WTC11 (cell line): ENCODE data around the gene FETUB. TPM values are rescaled to one million over a fixed set of nuclear protein-coding genes. Genes with fewer than 3 reads are reported as not detected.
"Not testable (repeated sequence)": the region's sequence is repeated elsewhere in the genome, so short reads cannot be mapped to it uniquely, and the experiment has no call there.

Source experiments
- ATAC-seq: fragments of 200-7000 bp; cut with Tn5 transposase; 2 replicates; pipeline ENCODE4 v1.10.0; 2021; ENCODE audit warnings: mild to moderate bottlenecking, moderate library complexity
- CTCF ChIA-PET: fragments of 300-600 bp; sonication (Branson Sonifier 250); formaldehyde crosslinking; loops from one replicate; lab custom pipeline; 2021; ENCODE audit warnings: antibody characterized with exemption; lab: Charles Lee
- POLR2A ChIA-PET: fragments of 350-600 bp; sonication (Branson Sonifier 250); formaldehyde crosslinking; loops from one replicate; lab custom pipeline; 2021; ENCODE audit warnings: antibody characterized with exemption; lab: Charles Lee
- DNase-seq: peaks from one replicate; pipeline ENCODE4 v3.0.0; 2021; ENCODE audit warnings: low spot score
- H3K27ac Mint-ChIP-seq: 2 replicates; pipeline ENCODE4 v1.8.0; 2021; ENCODE audit warnings: mixed read lengths
- H3K27me3 Mint-ChIP-seq: 2 replicates; pipeline ENCODE4 v1.8.0; 2021; ENCODE audit warnings: low read depth, mild to moderate bottlenecking, moderate library complexity, mixed read lengths
- H3K36me3 Mint-ChIP-seq: 2 replicates; pipeline ENCODE4 v1.8.0; 2021; ENCODE audit warnings: mixed read lengths
- H3K4me1 Mint-ChIP-seq: 2 replicates; pipeline ENCODE4 v1.8.0; 2022; ENCODE audit warnings: mixed read lengths
- H3K4me3 Mint-ChIP-seq: 2 replicates; pipeline ENCODE4 v1.8.0; 2021; ENCODE audit warnings: mild to moderate bottlenecking, moderate library complexity, mixed read lengths
- H3K9me3 Mint-ChIP-seq: 2 replicates; pipeline ENCODE4 v1.8.0; 2021; ENCODE audit warnings: mixed read lengths
- CREB1 ChIP-seq: sonication (generic); formaldehyde crosslinking; IDR thresholded peaks from 2 replicates; pipeline ENCODE4 v1.8.0; 2023; ENCODE audit warnings: mild to moderate bottlenecking, missing genetic modification reagents
- ETV6 ChIP-seq: sonication (generic); formaldehyde crosslinking; IDR thresholded peaks from 2 replicates; pipeline ENCODE4 v1.8.1; 2022; ENCODE audit warnings: mild to moderate bottlenecking, missing genetic modification reagents
- JAZF1 ChIP-seq: fragments of 250-450 bp; sonication (Bioruptor Pico); IDR thresholded peaks from 2 replicates; pipeline ENCODE4 v1.9.0; 2021; ENCODE audit warnings: moderate library complexity, mild to moderate bottlenecking, inconsistent platforms
- JUN ChIP-seq: sonication (generic); formaldehyde crosslinking; IDR thresholded peaks from 2 replicates; pipeline ENCODE4 v1.8.0; 2023; ENCODE audit warnings: mild to moderate bottlenecking, missing genetic modification reagents
- NFE2L1 ChIP-seq: sonication (generic); formaldehyde crosslinking; IDR thresholded peaks from 2 replicates; pipeline ENCODE4 v1.8.1; 2023; ENCODE audit warnings: missing genetic modification reagents
- NR3C1 ChIP-seq: sonication (generic); formaldehyde crosslinking; conservative IDR thresholded peaks from 2 replicates; pipeline ENCODE4 v1.8.1; 2023; ENCODE audit warnings: low read depth, mild to moderate bottlenecking, missing genetic modification reagents
- RORB ChIP-seq: fragments of 250-450 bp; sonication (Bioruptor Pico); IDR thresholded peaks from 2 replicates; pipeline ENCODE4 v1.9.0; 2021; ENCODE audit warnings: mild to moderate bottlenecking
- SP1 ChIP-seq: sonication (generic); formaldehyde crosslinking; conservative IDR thresholded peaks from 2 replicates; pipeline ENCODE4 v1.8.1; 2022; ENCODE audit warnings: missing genetic modification reagents
- ZNF121 ChIP-seq: sonication (generic); formaldehyde crosslinking; IDR thresholded peaks from 2 replicates; pipeline ENCODE4 v1.8.0; 2023; ENCODE audit warnings: missing genetic modification reagents
- ZNF138 ChIP-seq: sonication (generic); formaldehyde crosslinking; conservative IDR thresholded peaks from 2 replicates; pipeline ENCODE4 v1.8.1; 2022; ENCODE audit warnings: mild to moderate bottlenecking, moderate library complexity, missing genetic modification reagents
- ZNF219 ChIP-seq: sonication (generic); formaldehyde crosslinking; IDR thresholded peaks from 2 replicates; pipeline ENCODE4 v1.8.0; 2023; ENCODE audit warnings: missing genetic modification reagents, mild to moderate bottlenecking, borderline replicate concordance
- ZNF263 ChIP-seq: sonication (generic); formaldehyde crosslinking; IDR thresholded peaks from 2 replicates; pipeline ENCODE4 v1.8.1; 2022; ENCODE audit warnings: low read depth, mild to moderate bottlenecking, moderate library complexity, missing genetic modification reagents
- ZNF317 ChIP-seq: sonication (generic); formaldehyde crosslinking; IDR thresholded peaks from 2 replicates; pipeline ENCODE4 v1.8.1; 2023; ENCODE audit warnings: low read depth, mild to moderate bottlenecking, moderate library complexity, missing genetic modification reagents, borderline replicate concordance
- ZNF423 ChIP-seq: fragments of 250-450 bp; sonication (Bioruptor Pico); IDR thresholded peaks from 2 replicates; pipeline ENCODE4 v2.1.2; 2022; ENCODE audit warnings: mild to moderate bottlenecking, moderate library complexity
- ZNF425 ChIP-seq: fragments of 250-450 bp; sonication (Bioruptor Pico); conservative IDR thresholded peaks from 2 replicates; pipeline ENCODE4 v1.9.0; 2021; ENCODE audit warnings: mild to moderate bottlenecking
- total RNA-seq: library from RNA; stranded (reverse); gene quantifications from 3 replicates; pipeline ENCODE4 v1.2.3, GENCODE V29; 2021
- TF ChIP-seq, protein P1 (sequence below): fragments of 250-450 bp; sonication (Bioruptor Pico); IDR thresholded peaks from 2 replicates; pipeline ENCODE4 v1.9.0; 2021; ENCODE audit warnings: mild to moderate bottlenecking, borderline replicate concordance
- TF ChIP-seq, protein P2 (sequence below): sonication (generic); formaldehyde crosslinking; IDR thresholded peaks from 2 replicates; pipeline ENCODE4 v1.8.1; 2022; ENCODE audit warnings: mild to moderate bottlenecking, moderate library complexity, missing genetic modification reagents
- TF ChIP-seq, protein P3 (sequence below): fragments of 250-450 bp; sonication (Bioruptor Pico); IDR thresholded peaks from 2 replicates; pipeline ENCODE4 v2.1.2; 2022; ENCODE audit warnings: mild to moderate bottlenecking, moderate library complexity
- TF ChIP-seq, protein P4 (sequence below): fragments of 250-450 bp; sonication (Bioruptor Pico); IDR thresholded peaks from 2 replicates; pipeline ENCODE4 v1.8.0; 2021; ENCODE audit warnings: mild to moderate bottlenecking
- TF ChIP-seq, protein P5 (sequence below): fragments of 200-600 bp; IDR thresholded peaks from 2 replicates; pipeline ENCODE4 v1.8.0; 2022; ENCODE audit warnings: antibody characterized with exemption

The FETUB gene
- total RNA-seq, 1 experiment from 2014 or later = not detected

DNA sequence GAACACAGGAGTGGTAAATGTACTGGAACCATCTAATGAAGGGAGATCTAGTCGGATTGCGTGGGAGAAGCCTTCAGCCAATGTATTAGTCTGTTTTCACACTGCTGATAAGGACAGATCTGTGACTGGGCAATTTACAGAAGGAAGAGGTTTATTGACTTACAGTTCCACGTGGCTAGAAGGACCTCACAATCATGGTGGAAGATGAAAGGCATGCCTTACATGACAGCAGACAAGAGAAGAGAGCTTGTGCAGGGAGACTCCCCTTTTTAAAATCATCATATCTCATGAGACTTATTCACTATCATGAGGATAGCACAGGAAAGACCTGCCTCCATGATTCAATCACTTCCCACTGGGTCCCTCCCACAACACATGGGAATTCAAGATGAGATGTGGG is 42.6 kb downstream of the FETUB start:
- POLR2A ChIA-PET = no interaction called here
- no peaks in the 10 kb centered on the region; the same call in 1 of the 2 replicates for H3K4me1 Mint-ChIP-seq
- H3K36me3 Mint-ChIP-seq = peaks cover 20% of the 10 kb centered on the region
- H3K9me3 Mint-ChIP-seq = peaks cover 37% of the 10 kb centered on the region
- CTCF ChIA-PET = no interaction called here
- TF ChIP-seq JUN (CRISPR knock-in tag) (no peak), CREB1 (CRISPR knock-in tag) (no peak), ETV6 (CRISPR knock-in tag) (no peak), ZNF219 (CRISPR knock-in tag) (no peak)
- TF ChIP-seq, all 79 proteins: peak for 0
- Mint-ChIP-seq H3K27ac (no peak overlapping the region), H3K4me3 (no peak overlapping the region), H3K27me3 (peaks cover 13% of the 10 kb centered on the region)
- ATAC-seq (no peak), DNase-seq (no peak)

- CTCF ChIA-PET = no interaction called here
- Mint-ChIP-seq H3K27me3 (peaks cover 13% of the 10 kb centered on the region), H3K4me1 (no peaks in the 10 kb centered on the region; the same call in 1 of the 2 replicates), H3K4me3 (no peak overlapping the region), H3K9me3 (peaks cover 43% of the 10 kb centered on the region), H3K36me3 (peaks cover 20% of the 10 kb centered on the region), H3K27ac (no peak overlapping the region)
- 0 out of 2 replicates have a peak, but pooled peaks have one; percentile 22 for ATAC-seq
- TF ChIP-seq NFE2L1 (no peak), ZNF317 (CRISPR knock-in tag) (no peak), ZNF263 (CRISPR knock-in tag) (no peak), ZNF425 (CRISPR knock-in tag) (no peak), NR3C1 (no peak), SP1 (CRISPR knock-in tag) (no peak), RORB (CRISPR knock-in tag) (no peak), ZNF423 (no peak), ZNF219 (CRISPR knock-in tag) (no peak), ZNF138 (CRISPR knock-in tag) (no peak), ZNF121 (CRISPR knock-in tag) (no peak), JAZF1 (CRISPR knock-in tag) (no peak)
- TF ChIP-seq, protein P1, sequence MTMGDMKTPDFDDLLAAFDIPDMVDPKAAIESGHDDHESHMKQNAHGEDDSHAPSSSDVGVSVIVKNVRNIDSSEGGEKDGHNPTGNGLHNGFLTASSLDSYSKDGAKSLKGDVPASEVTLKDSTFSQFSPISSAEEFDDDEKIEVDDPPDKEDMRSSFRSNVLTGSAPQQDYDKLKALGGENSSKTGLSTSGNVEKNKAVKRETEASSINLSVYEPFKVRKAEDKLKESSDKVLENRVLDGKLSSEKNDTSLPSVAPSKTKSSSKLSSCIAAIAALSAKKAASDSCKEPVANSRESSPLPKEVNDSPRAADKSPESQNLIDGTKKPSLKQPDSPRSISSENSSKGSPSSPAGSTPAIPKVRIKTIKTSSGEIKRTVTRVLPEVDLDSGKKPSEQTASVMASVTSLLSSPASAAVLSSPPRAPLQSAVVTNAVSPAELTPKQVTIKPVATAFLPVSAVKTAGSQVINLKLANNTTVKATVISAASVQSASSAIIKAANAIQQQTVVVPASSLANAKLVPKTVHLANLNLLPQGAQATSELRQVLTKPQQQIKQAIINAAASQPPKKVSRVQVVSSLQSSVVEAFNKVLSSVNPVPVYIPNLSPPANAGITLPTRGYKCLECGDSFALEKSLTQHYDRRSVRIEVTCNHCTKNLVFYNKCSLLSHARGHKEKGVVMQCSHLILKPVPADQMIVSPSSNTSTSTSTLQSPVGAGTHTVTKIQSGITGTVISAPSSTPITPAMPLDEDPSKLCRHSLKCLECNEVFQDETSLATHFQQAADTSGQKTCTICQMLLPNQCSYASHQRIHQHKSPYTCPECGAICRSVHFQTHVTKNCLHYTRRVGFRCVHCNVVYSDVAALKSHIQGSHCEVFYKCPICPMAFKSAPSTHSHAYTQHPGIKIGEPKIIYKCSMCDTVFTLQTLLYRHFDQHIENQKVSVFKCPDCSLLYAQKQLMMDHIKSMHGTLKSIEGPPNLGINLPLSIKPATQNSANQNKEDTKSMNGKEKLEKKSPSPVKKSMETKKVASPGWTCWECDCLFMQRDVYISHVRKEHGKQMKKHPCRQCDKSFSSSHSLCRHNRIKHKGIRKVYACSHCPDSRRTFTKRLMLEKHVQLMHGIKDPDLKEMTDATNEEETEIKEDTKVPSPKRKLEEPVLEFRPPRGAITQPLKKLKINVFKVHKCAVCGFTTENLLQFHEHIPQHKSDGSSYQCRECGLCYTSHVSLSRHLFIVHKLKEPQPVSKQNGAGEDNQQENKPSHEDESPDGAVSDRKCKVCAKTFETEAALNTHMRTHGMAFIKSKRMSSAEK (CRISPR knock-in tag) = no peak
- TF ChIP-seq, protein P2, sequence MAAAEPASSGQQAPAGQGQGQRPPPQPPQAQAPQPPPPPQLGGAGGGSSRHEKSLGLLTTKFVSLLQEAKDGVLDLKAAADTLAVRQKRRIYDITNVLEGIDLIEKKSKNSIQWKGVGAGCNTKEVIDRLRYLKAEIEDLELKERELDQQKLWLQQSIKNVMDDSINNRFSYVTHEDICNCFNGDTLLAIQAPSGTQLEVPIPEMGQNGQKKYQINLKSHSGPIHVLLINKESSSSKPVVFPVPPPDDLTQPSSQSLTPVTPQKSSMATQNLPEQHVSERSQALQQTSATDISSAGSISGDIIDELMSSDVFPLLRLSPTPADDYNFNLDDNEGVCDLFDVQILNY (CRISPR knock-in tag) = no peak
- TF ChIP-seq, protein P3, sequence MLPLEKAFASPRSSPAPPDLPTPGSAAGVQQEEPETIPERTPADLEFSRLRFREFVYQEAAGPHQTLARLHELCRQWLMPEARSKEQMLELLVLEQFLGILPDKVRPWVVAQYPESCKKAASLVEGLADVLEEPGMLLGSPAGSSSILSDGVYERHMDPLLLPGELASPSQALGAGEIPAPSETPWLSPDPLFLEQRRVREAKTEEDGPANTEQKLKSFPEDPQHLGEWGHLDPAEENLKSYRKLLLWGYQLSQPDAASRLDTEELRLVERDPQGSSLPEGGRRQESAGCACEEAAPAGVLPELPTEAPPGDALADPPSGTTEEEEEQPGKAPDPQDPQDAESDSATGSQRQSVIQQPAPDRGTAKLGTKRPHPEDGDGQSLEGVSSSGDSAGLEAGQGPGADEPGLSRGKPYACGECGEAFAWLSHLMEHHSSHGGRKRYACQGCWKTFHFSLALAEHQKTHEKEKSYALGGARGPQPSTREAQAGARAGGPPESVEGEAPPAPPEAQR = no peak
- TF ChIP-seq, protein P4, sequence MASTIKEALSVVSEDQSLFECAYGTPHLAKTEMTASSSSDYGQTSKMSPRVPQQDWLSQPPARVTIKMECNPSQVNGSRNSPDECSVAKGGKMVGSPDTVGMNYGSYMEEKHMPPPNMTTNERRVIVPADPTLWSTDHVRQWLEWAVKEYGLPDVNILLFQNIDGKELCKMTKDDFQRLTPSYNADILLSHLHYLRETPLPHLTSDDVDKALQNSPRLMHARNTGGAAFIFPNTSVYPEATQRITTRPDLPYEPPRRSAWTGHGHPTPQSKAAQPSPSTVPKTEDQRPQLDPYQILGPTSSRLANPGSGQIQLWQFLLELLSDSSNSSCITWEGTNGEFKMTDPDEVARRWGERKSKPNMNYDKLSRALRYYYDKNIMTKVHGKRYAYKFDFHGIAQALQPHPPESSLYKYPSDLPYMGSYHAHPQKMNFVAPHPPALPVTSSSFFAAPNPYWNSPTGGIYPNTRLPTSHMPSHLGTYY (CRISPR knock-in tag) = no peak
- TF ChIP-seq, protein P5, sequence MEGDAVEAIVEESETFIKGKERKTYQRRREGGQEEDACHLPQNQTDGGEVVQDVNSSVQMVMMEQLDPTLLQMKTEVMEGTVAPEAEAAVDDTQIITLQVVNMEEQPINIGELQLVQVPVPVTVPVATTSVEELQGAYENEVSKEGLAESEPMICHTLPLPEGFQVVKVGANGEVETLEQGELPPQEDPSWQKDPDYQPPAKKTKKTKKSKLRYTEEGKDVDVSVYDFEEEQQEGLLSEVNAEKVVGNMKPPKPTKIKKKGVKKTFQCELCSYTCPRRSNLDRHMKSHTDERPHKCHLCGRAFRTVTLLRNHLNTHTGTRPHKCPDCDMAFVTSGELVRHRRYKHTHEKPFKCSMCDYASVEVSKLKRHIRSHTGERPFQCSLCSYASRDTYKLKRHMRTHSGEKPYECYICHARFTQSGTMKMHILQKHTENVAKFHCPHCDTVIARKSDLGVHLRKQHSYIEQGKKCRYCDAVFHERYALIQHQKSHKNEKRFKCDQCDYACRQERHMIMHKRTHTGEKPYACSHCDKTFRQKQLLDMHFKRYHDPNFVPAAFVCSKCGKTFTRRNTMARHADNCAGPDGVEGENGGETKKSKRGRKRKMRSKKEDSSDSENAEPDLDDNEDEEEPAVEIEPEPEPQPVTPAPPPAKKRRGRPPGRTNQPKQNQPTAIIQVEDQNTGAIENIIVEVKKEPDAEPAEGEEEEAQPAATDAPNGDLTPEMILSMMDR = no peak
- POLR2A ChIA-PET = no interaction called here
- no peak for DNase-seq
These were observed 43.8 kb downstream of the FETUB start for GRCh38 chr3:186683979-186684378.

GRCh38 chr3:186686475-186686874 is 46.3 kb downstream of the FETUB start:
- H3K27me3 Mint-ChIP-seq = peaks cover 13% of the 10 kb centered on the region
- H3K27ac Mint-ChIP-seq, ATAC-seq, POLR2A ChIA-PET, DNase-seq, H3K4me3 Mint-ChIP-seq, H3K4me1 Mint-ChIP-seq: not testable (repeated sequence)
- H3K36me3 Mint-ChIP-seq = peaks cover 20% of the 10 kb centered on the region
- CTCF ChIA-PET = interaction anchor here (0.7 kb wide), 1 partner anchor 515 kb away, joined by 3 read pairs; no protein-coding TSS in a partner anchor
- peaks cover 46% of the 10 kb centered on the region for H3K9me3 Mint-ChIP-seq
